ENCODE results near the gene TPGS2.

TPGS2 gene

GRCh38 chr18:36744261-36744876 lies 84.4 kb downstream of the TPGS2 start:
- DNase-seq (ENCODE audit: low read depth), result no peak
- H3K4me3 ChIP-seq (ENCODE audit: low read depth, low read length), result no peak overlapping the region
- TF ChIP-seq CTCF (conservative IDR thresholded peaks at IDR 0.05; ENCODE audit: low read depth, low read length), result no peak
